Activated naive CD4-positive, alpha-beta T cell treated with anti-CD3 and anti-CD28 coated beads, Interleukin-2, amount 10 ng/mL, durations not matched to agents 5 hours and 36 hours (primary cell): ENCODE results near the gene MTRR. TPM values are rescaled to one million over a fixed set of nuclear protein-coding genes. Genes with fewer than 3 reads are reported as not detected.

ENCODE experiments used
- total RNA-seq, 2 experiments: library from RNA; stranded (reverse); gene quantifications; one replicate each; pipeline ENCODE4 v1.2.3, GENCODE V29; 2021

The MTRR gene
- total RNA-seq: 10 to 100 TPM; 63.2 to 63.4 TPM

DNA sequence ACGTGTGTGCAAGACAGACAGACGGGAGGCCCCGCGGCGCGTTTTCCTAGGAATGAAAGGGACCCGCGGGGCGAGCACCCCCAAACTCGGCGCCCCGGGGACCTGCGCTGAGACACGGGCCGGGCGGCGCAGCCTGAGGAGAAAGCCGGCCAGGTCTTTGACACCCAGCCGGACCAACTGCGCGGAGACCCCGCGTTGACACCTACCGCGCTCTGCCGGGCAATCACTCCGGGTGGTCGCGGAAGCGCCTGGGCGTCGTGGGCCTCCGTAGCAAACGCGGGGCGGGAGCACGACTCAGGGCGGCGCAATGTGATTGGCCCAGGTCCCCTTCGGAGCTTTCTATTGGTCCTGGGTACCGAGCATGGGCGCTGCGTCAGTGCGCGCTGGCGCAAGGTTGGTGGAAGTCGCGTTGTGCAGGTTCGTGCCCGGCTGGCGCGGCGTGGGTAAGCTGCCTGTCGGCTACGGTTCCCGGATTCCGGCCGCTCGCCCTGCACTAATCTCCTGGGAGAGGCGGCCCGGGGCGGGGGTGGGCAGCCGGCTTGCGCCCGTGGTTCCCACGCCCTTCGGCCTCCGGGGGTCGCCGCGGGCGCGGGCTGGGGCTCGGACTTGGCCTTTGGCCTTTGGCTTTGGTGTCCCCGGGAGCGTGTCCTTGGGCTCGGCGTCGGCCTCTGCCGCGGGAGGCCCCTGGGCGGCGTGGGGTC is at the start of gene MTRR, which contains the start of gene FASTKD3:
Gene MTRR, plus strand, starts transcription at position 376 of the 701 bp plus-strand sequence. CDS start 1,647 bp downstream, outside the sequence.
Gene FASTKD3, minus strand, starts transcription at position 259 of the 701 bp plus-strand sequence. CDS start 948 bp downstream, outside the sequence.

DNA sequence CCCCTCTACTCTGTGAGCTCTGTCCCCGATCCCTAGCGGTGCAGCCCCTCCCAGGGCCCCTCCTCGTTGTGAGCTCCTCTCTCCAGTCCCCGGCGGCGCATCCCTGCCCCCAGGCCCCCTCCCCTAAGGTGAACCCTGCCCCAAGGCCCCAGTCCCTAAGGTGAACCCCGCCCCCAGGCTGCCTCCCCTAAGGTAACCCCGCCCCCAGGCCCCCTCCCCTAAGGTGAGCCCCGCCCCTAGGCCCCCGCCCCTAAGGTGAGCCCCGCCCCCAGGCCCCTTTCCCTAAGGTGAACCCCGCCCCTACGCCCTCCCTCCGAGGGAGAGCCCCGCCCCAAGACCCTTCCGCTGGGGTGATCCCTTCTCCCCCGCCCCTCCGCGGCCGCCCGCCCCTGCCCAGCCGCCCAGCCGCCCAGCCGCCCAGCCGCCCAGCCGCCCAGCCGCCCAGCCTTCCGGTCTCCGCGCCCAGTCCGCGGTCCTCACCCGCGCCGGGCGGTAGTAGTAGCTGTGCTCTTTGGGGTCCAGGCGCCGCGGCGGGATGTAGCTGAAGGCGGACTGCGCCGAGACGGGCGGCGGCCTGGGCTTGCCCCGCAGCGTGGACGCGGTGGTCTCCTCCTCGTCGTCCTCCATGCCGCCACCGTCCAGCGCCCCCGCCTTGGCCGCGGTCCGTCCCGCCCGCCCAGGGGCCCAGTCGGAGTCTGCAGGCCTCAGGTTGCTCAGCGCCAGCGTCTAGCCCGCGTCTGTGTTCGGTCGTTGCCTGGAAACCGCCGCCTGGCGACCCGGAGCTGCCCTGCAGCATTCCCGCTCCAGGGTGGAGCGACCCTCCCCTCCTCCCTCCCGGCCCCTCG is 18.3 kb upstream of the MTRR start, which contains the start of gene CFAP90:
Gene CFAP90, minus strand, starts transcription at position 739 of the 845 bp plus-strand sequence. Its CDS starts 112 bp downstream, at position 627.

Other genes starting within 250 kb of the MTRR start
- not detected for gene CFAP90, start 18.0 kb upstream of the MTRR start, total RNA-seq
- 10 to 100 TPM; 11.0 to 14.3 TPM for gene FASTKD3, start 117 bp upstream of the MTRR start, total RNA-seq